Cerebellar nuclear complex (tissue), 1 donor: ENCODE data around the gene ZFAND3.

ENCODE experiments used
- DNase-seq, 2 experiments: peaks; one replicate each; lab custom pipeline; 2025; lab: John Stamatoyannopoulos, UW

ZFAND3 gene

GRCh38 chr6:38170666-38171355 is 351.3 kb downstream of the ZFAND3 start:
- no peak for DNase-seq

- no peak for DNase-seq
Observed at GRCh38 chr6:38171997-38172738, 352.6 kb downstream of the ZFAND3 start.

- no peak for DNase-seq
Observed at GRCh38 chr6:38172739-38173410, 353.3 kb downstream of the ZFAND3 start.

- no peak for DNase-seq
Observed at GRCh38 chr6:38173909-38174308, 354.4 kb downstream of the ZFAND3 start.

- no peak for DNase-seq
Observed at GRCh38 chr6:38174315-38174714, 354.8 kb downstream of the ZFAND3 start.

GRCh38 chr6:38174806-38175495 is 355.4 kb downstream of the ZFAND3 start:
- no peak for DNase-seq

- no peak for DNase-seq
Observed at GRCh38 chr6:38175786-38176185, 356.3 kb downstream of the ZFAND3 start.

- no peak for DNase-seq
Observed at GRCh38 chr6:38176797-38177751, 357.5 kb downstream of the ZFAND3 start.

- no peak for DNase-seq
Observed at GRCh38 chr6:38177882-38178583, 358.5 kb downstream of the ZFAND3 start.

- DNase-seq: no peak
Observed at GRCh38 chr6:38178584-38178886, 359.0 kb downstream of the ZFAND3 start.

GRCh38 chr6:38179300-38179699 is 359.8 kb downstream of the ZFAND3 start:
- DNase-seq: no peak

GRCh38 chr6:38179794-38180430 is 360.4 kb downstream of the ZFAND3 start:
- DNase-seq: no peak

GRCh38 chr6:38180586-38180985 is 361.1 kb downstream of the ZFAND3 start:
- no peak for DNase-seq

- no peak for DNase-seq
Observed at GRCh38 chr6:38182426-38182825, 362.9 kb downstream of the ZFAND3 start.

- no peak for DNase-seq
Observed at GRCh38 chr6:38183856-38184584, 364.5 kb downstream of the ZFAND3 start.

- DNase-seq: no peak
Observed at GRCh38 chr6:38184585-38185080, 365.1 kb downstream of the ZFAND3 start.

- no peak for DNase-seq
Observed at GRCh38 chr6:38185244-38185643, 365.7 kb downstream of the ZFAND3 start.

GRCh38 chr6:38185752-38186151 is 366.2 kb downstream of the ZFAND3 start:
- no peak for DNase-seq

GRCh38 chr6:38187325-38187724 is 367.8 kb downstream of the ZFAND3 start:
- DNase-seq: no peak
